DND-41 (cell line): ENCODE data around the gene CD80.

ENCODE experiments used
- EZH2 ChIP-seq: IDR thresholded peaks from 3 replicates; pipeline ENCODE4 v1.6.1; 2012; ENCODE audit warnings: borderline replicate concordance, low read depth, mild to moderate bottlenecking, moderate library complexity, low read length, inconsistent platforms; ENCODE audit not compliant: severe bottlenecking
- TF ChIP-seq, protein P1 (sequence below): IDR thresholded peaks from 2 replicates; pipeline ENCODE4 v1.5.1; 2012; ENCODE audit warnings: borderline replicate concordance, low read length, moderate library complexity, mild to moderate bottlenecking; ENCODE audit not compliant: poor library complexity, severe bottlenecking; ENCODE audit errors: extremely low read depth

DNA sequence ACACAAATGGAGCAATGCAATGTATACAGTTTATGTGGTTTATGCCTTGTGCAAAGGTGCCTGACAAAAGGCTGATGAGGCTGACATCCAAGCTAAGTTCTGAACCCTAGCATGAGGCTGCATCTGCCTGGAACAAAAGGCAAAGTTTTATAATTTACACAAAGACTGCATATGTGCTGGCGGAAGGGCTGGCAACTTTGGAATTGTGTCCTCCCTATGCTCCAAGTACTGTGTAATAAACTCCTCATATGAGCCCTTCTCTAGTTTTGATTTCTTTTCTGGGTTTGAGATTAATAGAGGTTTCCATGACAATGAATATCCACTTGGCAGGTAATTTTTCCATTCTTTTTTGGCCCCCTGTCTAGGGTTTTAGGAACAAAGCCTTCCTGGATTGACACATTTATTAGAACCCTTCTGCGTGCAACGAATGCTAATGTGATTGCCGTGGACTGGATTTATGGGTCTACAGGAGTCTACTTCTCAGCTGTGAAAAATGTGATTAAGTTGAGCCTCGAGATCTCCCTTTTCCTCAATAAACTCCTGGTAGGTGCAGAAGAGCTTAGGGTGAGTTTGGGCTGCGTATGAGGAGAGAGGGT is 49.1 kb upstream of the CD80 start:
- TF ChIP-seq, protein P1, sequence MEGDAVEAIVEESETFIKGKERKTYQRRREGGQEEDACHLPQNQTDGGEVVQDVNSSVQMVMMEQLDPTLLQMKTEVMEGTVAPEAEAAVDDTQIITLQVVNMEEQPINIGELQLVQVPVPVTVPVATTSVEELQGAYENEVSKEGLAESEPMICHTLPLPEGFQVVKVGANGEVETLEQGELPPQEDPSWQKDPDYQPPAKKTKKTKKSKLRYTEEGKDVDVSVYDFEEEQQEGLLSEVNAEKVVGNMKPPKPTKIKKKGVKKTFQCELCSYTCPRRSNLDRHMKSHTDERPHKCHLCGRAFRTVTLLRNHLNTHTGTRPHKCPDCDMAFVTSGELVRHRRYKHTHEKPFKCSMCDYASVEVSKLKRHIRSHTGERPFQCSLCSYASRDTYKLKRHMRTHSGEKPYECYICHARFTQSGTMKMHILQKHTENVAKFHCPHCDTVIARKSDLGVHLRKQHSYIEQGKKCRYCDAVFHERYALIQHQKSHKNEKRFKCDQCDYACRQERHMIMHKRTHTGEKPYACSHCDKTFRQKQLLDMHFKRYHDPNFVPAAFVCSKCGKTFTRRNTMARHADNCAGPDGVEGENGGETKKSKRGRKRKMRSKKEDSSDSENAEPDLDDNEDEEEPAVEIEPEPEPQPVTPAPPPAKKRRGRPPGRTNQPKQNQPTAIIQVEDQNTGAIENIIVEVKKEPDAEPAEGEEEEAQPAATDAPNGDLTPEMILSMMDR: no peak
- TF ChIP-seq EZH2: no peak
